Common myeloid progenitor, CD34-positive (primary cell): Measurements from ENCODE around the gene INO80.
A peak's percentile ranks its signal among the peaks of the same experiment; 100 is the strongest.

Source experiments
- CTCF ChIA-PET: fragments of 350-600 bp; sonication (Branson Sonifier 250); formaldehyde crosslinking; loops from one replicate; lab custom pipeline; 2021; ENCODE audit warnings: antibody characterized with exemption; lab: Charles Lee
- POLR2A ChIA-PET: fragments of 350-600 bp; sonication (Branson Sonifier 250); formaldehyde crosslinking; loops from one replicate; lab custom pipeline; 2021; ENCODE audit warnings: antibody characterized with exemption; lab: Charles Lee
- DNase-seq, 3 donors: peaks; one replicate each; pipeline versions ENCODE4 v3.0.0 to v3.0.0-alpha.2; 2013
- H3K27ac ChIP-seq, 2 experiments: 1 replicate in 1 of 2; 2 replicates in 1 of 2; pipeline ENCODE4 v1.7.0; 2013; ENCODE audit warnings: inconsistent platforms in 2 of 2, low read length in 2 of 2, mild to moderate bottlenecking in 2 of 2, low read depth in 1 of 2, moderate library complexity in 1 of 2; ENCODE audit not compliant: severe bottlenecking in 2 of 2, insufficient read depth in 1 of 2, poor library complexity in 1 of 2
- H3K27me3 ChIP-seq, 5 experiments: replicated peaks in 2 of 5; 1 replicate in 3 of 5; 2 replicates in 2 of 5; pipeline versions ENCODE4 v1.6.1 to v1.7.0; 2013; ENCODE audit warnings: low read length in 4 of 5, mild to moderate bottlenecking in 2 of 5, moderate library complexity in 2 of 5, inconsistent platforms in 1 of 5; ENCODE audit not compliant: insufficient read depth in 5 of 5, control insufficient read depth in 4 of 5
- H3K36me3 ChIP-seq, 4 experiments: 1 replicate in 2 of 4; 2 replicates in 2 of 4; pipeline versions ENCODE4 v1.6.1 to v1.7.0; 2013; ENCODE audit warnings: low read length in 3 of 4, control low read depth in 1 of 4, mild to moderate bottlenecking in 1 of 4; ENCODE audit not compliant: control insufficient read depth in 4 of 4, insufficient read depth in 4 of 4
- H3K4me1 ChIP-seq, 4 experiments: 1 replicate in 3 of 4; 2 replicates in 1 of 4; pipeline versions ENCODE4 v1.6.1 to v1.7.1; 2013; ENCODE audit warnings: low read length in 3 of 4, mild to moderate bottlenecking in 3 of 4, control low read depth in 1 of 4, inconsistent platforms in 1 of 4, moderate library complexity in 1 of 4; ENCODE audit not compliant: control insufficient read depth in 4 of 4, insufficient read depth in 4 of 4; ENCODE audit errors: control extremely low read depth in 1 of 4
- H3K4me3 ChIP-seq, 7 experiments: 1 replicate in 4 of 7; 2 replicates in 3 of 7; pipeline versions ENCODE4 v1.5.1 to v1.7.0; 2013; ENCODE audit warnings: mild to moderate bottlenecking in 7 of 7, low read length in 6 of 7, moderate library complexity in 6 of 7, inconsistent platforms in 2 of 7, low read depth in 2 of 7, control low read depth in 1 of 7; ENCODE audit not compliant: insufficient read depth in 4 of 7, control insufficient read depth in 1 of 7; ENCODE audit errors: extremely low read depth in 1 of 7
- H3K9me3 ChIP-seq, 5 experiments: 1 replicate in 4 of 5; 2 replicates in 1 of 5; pipeline versions ENCODE4 v1.6.1 to v1.7.1; 2013; ENCODE audit warnings: low read length in 4 of 5, mild to moderate bottlenecking in 2 of 5, inconsistent platforms in 1 of 5, low read depth in 1 of 5, moderate library complexity in 1 of 5; ENCODE audit not compliant: control insufficient read depth in 4 of 5, insufficient read depth in 2 of 5; ENCODE audit errors: control extremely low read depth in 1 of 5
- WGBS: methylation state at CpG from one replicate; pipeline ENCODE4 v1.1.5; 2013; ENCODE audit not compliant: insufficient coverage; 5-methylcytosine and 5-hydroxymethylcytosine counted together

Gene INO80

GRCh38 chr15:41073028-41073427 lies 43.1 kb downstream of the INO80 start:
- ChIA-PET CTCF (interaction anchor here (0.8 to 1.3 kb wide), 5 partner anchors 12 to 118 kb away, joined by 3 to 6 read pairs (median 4); no protein-coding TSS in a partner anchor), POLR2A (interaction anchor here (0.6 kb wide), 1 partner anchor 11 kb away, joined by 3 read pairs; no protein-coding TSS in a partner anchor)
- Histone ChIP-seq H3K4me3 (no peak overlapping the region), H3K9me3 (no peaks in the 10 kb centered on the region), H3K27me3 (no peaks in the 10 kb centered on the region), H3K27ac (no peak overlapping the region), H3K36me3 (peaks cover 13 to 80% (median 47%) of the 10 kb centered on the region in 4 experiments), H3K4me1 (no peaks in the 10 kb centered on the region)
- WGBS = no CpG with 5 or more reads among the region's 3 CpGs
- no peak for DNase-seq

DNA sequence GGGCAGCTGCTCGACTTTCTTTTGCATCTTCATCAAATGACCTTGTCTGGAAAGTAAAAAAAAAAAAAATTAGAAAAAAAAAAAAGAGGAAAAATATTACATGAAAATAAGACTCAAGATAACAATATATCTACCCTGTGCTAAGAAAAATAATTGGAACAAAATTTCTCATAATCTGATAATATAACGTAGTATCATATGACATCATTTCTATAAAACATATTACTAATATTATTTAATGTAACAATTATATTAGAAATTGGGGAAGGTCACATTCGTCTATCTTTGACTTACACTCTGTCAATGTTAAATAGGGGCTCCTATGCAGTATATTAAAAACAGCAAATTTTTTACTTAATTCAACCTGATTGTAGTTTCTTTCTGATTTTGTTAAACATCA lies 44.1 kb downstream of the INO80 start:
- Histone ChIP-seq H3K4me3 (no peak overlapping the region), H3K4me1 (no peaks in the 10 kb centered on the region), H3K9me3 (no peaks in the 10 kb centered on the region), H3K36me3 (peaks cover 10 to 81% (median 49%) of the 10 kb centered on the region in 4 experiments), H3K27me3 (no peaks in the 10 kb centered on the region), H3K27ac (no peak overlapping the region)
- DNase-seq = no peak
- CTCF ChIA-PET = no interaction called here
- no CpG with 5 or more reads among the region's 3 CpGs for WGBS
- POLR2A ChIA-PET = interaction anchor here (0.6 kb wide), 1 partner anchor 184 kb away, joined by 3 read pairs; no protein-coding TSS in a partner anchor

GRCh38 chr15:41066516-41066915 lies 49.6 kb downstream of the INO80 start:
- CTCF ChIA-PET = interaction anchor here (1.3 kb wide), 1 partner anchor 41 kb away, joined by 7 read pairs; no protein-coding TSS in a partner anchor
- 100% methylated on average over 3 of the region's 7 CpGs for WGBS
- Histone ChIP-seq H3K4me3 (no peak overlapping the region), H3K4me1 (no peaks in the 10 kb centered on the region), H3K27ac (no peak overlapping the region), H3K36me3 (peaks cover 26 to 87% (median 56%) of the 10 kb centered on the region in 4 experiments), H3K27me3 (no peaks in the 10 kb centered on the region), H3K9me3 (peaks cover 0 to 13% (median 10%) of the 10 kb centered on the region in 5 experiments)
- DNase-seq = no peak
- POLR2A ChIA-PET = no interaction called here

GRCh38 chr15:41061667-41062066 lies 54.4 kb downstream of the INO80 start:
- no peak overlapping the region for H3K4me3 ChIP-seq
- H3K27ac ChIP-seq = no peak overlapping the region
- POLR2A ChIA-PET = interaction anchor here (0.6 kb wide), 1 partner anchor 11 kb away, joined by 3 read pairs; no protein-coding TSS in a partner anchor
- H3K4me1 ChIP-seq = no peaks in the 10 kb centered on the region
- peaks cover 26 to 87% (median 65%) of the 10 kb centered on the region in 4 experiments for H3K36me3 ChIP-seq
- CTCF ChIA-PET = no interaction called here
- H3K27me3 ChIP-seq = no peaks in the 10 kb centered on the region
- no CpG with 5 or more reads among the region's 2 CpGs for WGBS
- peak in 2 of 3 donors; percentile 20 to 31 for DNase-seq
- peaks cover 0 to 16% (median 14%) of the 10 kb centered on the region in 5 experiments for H3K9me3 ChIP-seq

DNA sequence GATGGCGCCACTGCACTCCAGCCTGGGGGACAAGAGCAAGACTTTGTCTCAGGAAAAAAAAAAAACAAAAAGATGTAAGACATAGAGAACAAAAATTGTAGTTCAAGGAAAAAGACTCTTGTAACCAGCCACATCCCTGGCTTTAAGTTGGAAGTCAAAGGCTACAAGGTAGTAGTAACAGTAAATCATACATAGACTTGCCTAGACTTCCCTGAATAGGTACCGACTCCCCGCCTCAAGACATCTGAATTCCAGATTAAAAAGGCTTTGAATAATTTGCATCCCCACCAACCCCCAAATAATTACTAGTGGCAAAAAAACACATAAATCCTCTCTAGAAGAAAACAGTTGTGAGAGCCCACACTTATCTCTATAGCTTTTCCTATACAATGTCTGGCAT lies 55.6 kb downstream of the INO80 start:
- Histone ChIP-seq H3K36me3 (peaks cover 26 to 87% (median 64%) of the 10 kb centered on the region in 4 experiments), H3K9me3 (peaks cover 0 to 16% (median 14%) of the 10 kb centered on the region in 5 experiments), H3K4me1 (no peaks in the 10 kb centered on the region), H3K27ac (no peak overlapping the region), H3K4me3 (no peak overlapping the region), H3K27me3 (no peaks in the 10 kb centered on the region)
- no peak for DNase-seq
- 100% methylated on average over 3 of the region's 3 CpGs for WGBS
- CTCF ChIA-PET = no interaction called here
- POLR2A ChIA-PET = no interaction called here

DNA sequence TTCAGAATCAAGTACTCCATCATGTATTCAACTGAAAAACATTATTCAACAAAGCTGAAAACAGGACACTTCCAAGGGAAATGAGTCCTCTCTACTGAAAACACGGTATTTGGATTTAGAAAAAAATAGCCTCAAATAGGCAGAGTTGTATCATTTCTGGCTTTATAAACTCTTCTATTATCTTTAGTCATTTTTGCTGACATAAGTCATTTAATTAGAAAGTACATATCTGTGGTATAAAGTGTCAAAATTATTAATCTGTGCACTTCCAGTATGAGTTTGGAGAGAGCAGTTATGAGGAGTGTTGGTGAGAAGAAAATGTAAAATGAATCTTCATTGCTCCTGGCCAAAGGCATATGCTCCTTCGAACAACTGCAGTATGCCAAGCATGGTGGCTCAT lies 59.3 kb downstream of the INO80 start:
- CTCF ChIA-PET = no interaction called here

DNA sequence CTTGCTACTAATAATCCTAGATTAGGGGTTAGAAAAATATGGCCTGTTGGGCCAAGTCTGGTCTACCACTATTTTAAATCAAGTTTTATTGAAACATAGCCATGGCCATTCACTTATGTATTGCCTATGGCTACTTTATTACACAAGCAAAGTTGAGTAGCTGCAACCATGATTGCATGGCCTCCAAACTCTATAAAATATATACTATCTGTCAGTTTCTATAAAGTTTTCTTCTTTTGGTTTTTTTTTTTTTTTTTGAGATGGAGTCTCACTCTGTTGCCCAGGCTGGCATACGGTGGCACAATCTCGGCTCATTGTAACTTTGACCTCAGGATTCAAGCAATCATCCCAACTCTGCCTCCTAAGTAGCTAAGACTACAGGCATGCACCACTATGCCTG lies 60.4 kb downstream of the INO80 start:
- WGBS = 94% methylated on average over 2 of the region's 2 CpGs
- H3K27me3 ChIP-seq = no peaks in the 10 kb centered on the region
- POLR2A ChIA-PET = no interaction called here
- H3K4me3 ChIP-seq = no peak overlapping the region
- H3K27ac ChIP-seq = no peak overlapping the region
- CTCF ChIA-PET = interaction anchor here (0.6 kb wide), 1 partner anchor 23 kb away, joined by 3 read pairs; no protein-coding TSS in a partner anchor
- no peak for DNase-seq
- H3K9me3 ChIP-seq = no peaks in the 10 kb centered on the region
- peaks cover 25 to 79% (median 60%) of the 10 kb centered on the region in 4 experiments for H3K36me3 ChIP-seq
- H3K4me1 ChIP-seq = no peaks in the 10 kb centered on the region

More for the DNA sequence above, 59.3 kb downstream of the INO80 start:
- POLR2A ChIA-PET = no interaction called here
- Histone ChIP-seq H3K27me3 (no peaks in the 10 kb centered on the region), H3K36me3 (peaks cover 25 to 83% (median 64%) of the 10 kb centered on the region in 4 experiments), H3K4me1 (no peaks in the 10 kb centered on the region), H3K4me3 (no peak overlapping the region), H3K9me3 (peaks cover 0 to 7% (median 5%) of the 10 kb centered on the region in 5 experiments), H3K27ac (no peak overlapping the region)
- DNase-seq = no peak
- 100% methylated on average over 1 of the region's 2 CpGs for WGBS
